Left lung (tissue), 10 donors: ENCODE measurements around the gene SIL1. TPM values are rescaled to one million over a fixed set of nuclear protein-coding genes. Genes with fewer than 3 reads are reported as not detected.

Experiments
- ATAC-seq: fragments of 200-7000 bp; cut with Tn5 transposase; one replicate; pipeline ENCODE4 v1.9.1; 2020; ENCODE audit warnings: moderate library complexity
- DNase-seq, 4 donors: peaks; one replicate each; pipeline ENCODE4 v3.0.0-alpha.2; 2013 to 2020
- H3K27ac ChIP-seq, 2 donors: fragments of 200-600 bp; sonication (generic) in 1 of 2; one replicate each; pipeline versions ENCODE4 v1.5.0 to v1.8.0; 2020 to 2021
- H3K27me3 ChIP-seq, 2 donors: fragments of 200-600 bp; sonication (generic) in 1 of 2; one replicate each; pipeline versions ENCODE4 v1.5.0 to v1.8.0; 2020 to 2021
- H3K36me3 ChIP-seq, 2 donors: fragments of 200-600 bp; sonication (generic) in 1 of 2; one replicate each; pipeline versions ENCODE4 v1.5.0 to v1.8.0; 2020 to 2021
- H3K4me1 ChIP-seq, 2 donors: fragments of 200-600 bp; one replicate each; pipeline ENCODE4 v1.8.0; 2021
- H3K4me3 ChIP-seq, 2 donors: fragments of 200-600 bp; sonication (generic) in 1 of 2; one replicate each; pipeline versions ENCODE4 v1.5.0 to v1.8.0; 2020 to 2021; ENCODE audit warnings: mild to moderate bottlenecking in 1 of 2
- H3K9me3 ChIP-seq, 2 donors: fragments of 200-600 bp; sonication (generic) in 1 of 2; one replicate each; pipeline versions ENCODE4 v1.5.0 to v1.8.0; 2020 to 2021
- CTCF ChIP-seq, 2 donors: fragments of 200-600 bp; sonication (generic) in 1 of 2; IDR thresholded peaks; one replicate each; pipeline versions ENCODE4 v1.5.0 to v1.8.0; 2021; ENCODE audit warnings: antibody characterized with exemption in 2 of 2
- intact Hi-C, 2 donors: fragments of 100-400 bp; cut with DNase I; formaldehyde crosslinking; loops; one replicate each; pipeline versions ENCODE4 v1.11.2 to v1.14.2; 2022
- polyA plus RNA-seq, 6 donors: library from polyadenylated mRNA; unstranded; fragments of 120-200 nt; gene quantifications; one replicate each; pipeline ENCODE4 v1.2.1, GENCODE V29; 2013; ENCODE audit not compliant: insufficient read length in 6 of 6
- total RNA-seq, 2 donors: library from RNA; stranded (reverse); fragmentation: NEBNext Ultra II Directional; extraction: Animal tissue kit (Norgen Biotek cat#: 25700); gene quantifications; one replicate each; pipeline ENCODE4 v1.2.1, GENCODE V29; 2021
- donor health status: DM: no; HTN: yes; CAD: no.
- donor health status: DM: no; HTN: no; CAD: no.

Gene SIL1
- total and polyA plus RNA-seq, 8 donors = 28.8 to 71.7 (median 37.3) TPM

GRCh38 chr5:138951986-138952735 lies 246.0 kb downstream of the SIL1 start:
- DNase-seq = peak in 1 of 4 donors; percentile 14
- Histone ChIP-seq H3K27ac (peak overlapping the region; percentile 40 to 63), H3K4me1 (peaks cover 22 to 27% of the 10 kb centered on the region in 2 donors)

GRCh38 chr5:138951091-138951985 lies 246.8 kb downstream of the SIL1 start:
- Histone ChIP-seq H3K27ac (no peak overlapping the region), H3K27me3 (no peaks in the 10 kb centered on the region), H3K4me3 (no peak overlapping the region), H3K36me3 (peaks cover 0 to 17% of the 10 kb centered on the region in 2 donors), H3K9me3 (no peaks in the 10 kb centered on the region), H3K4me1 (peaks cover 22 to 27% of the 10 kb centered on the region in 2 donors)
- DNase-seq (no peak), ATAC-seq (no peak)
- intact Hi-C loops = no loop called here
- no peak for TF ChIP-seq CTCF (IDR thresholded peaks at IDR 0.05)

More at GRCh38 chr5:138951986-138952735, 246.0 kb downstream of the SIL1 start:
- H3K4me3 ChIP-seq = no peak overlapping the region
- ATAC-seq = no peak
- H3K9me3 ChIP-seq = no peaks in the 10 kb centered on the region
- intact Hi-C loops = no loop called here
- H3K36me3 ChIP-seq = peaks cover 0 to 9% of the 10 kb centered on the region in 2 donors
- no peak for TF ChIP-seq CTCF (IDR thresholded peaks at IDR 0.05)
- H3K27me3 ChIP-seq = no peaks in the 10 kb centered on the region

DNA sequence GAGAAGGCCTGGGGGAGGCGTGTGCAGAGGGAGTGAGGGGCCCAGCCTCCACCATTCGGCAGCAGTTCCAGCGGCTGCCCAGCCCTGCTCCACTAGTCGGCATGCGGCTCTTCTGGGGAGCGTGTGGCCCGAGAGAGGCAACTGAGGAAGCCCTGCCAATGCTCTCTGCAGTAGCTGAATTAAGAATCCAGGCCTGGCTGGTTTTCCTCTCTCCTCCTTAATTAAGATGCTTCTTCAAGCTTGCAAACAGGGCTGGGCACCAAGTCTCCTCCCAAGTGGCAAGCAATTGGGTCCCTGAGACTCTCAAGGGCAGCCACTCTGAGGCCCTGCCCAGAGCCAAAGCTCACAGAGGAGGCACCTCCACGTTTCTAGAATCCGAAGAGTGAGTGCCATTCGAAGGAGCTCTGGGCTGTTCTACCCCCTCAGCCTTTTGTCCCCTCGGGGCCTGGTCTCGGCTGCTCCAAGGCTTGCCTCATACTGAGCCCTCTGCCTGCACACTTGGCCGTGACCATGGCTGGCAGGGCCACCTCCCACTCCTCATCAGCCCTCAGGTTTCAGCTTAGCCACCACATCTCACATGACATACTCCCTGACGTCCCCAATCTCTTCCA lies 247.6 kb downstream of the SIL1 start:
- intact Hi-C loops = no loop called here
- H3K4me1 ChIP-seq = peaks cover 22 to 27% of the 10 kb centered on the region in 2 donors
- H3K4me3 ChIP-seq = no peak overlapping the region
- peak in 2 of 4 donors; percentile 46 to 74 for DNase-seq
- H3K27me3 ChIP-seq = no peaks in the 10 kb centered on the region
- H3K9me3 ChIP-seq = no peaks in the 10 kb centered on the region
- peaks cover 0 to 25% of the 10 kb centered on the region in 2 donors for H3K36me3 ChIP-seq
- ATAC-seq = peak; percentile 78
- no peak overlapping the region for H3K27ac ChIP-seq
- TF ChIP-seq CTCF (IDR thresholded peaks at IDR 0.05) = no peak

GRCh38 chr5:138949988-138950387 lies 248.2 kb downstream of the SIL1 start:
- H3K27ac ChIP-seq = no peak overlapping the region
- no peak overlapping the region for H3K4me3 ChIP-seq
- DNase-seq (peak in 1 of 4 donors; percentile 57), ATAC-seq (no peak)
- no peaks in the 10 kb centered on the region for H3K9me3 ChIP-seq
- intact Hi-C loops = no loop called here
- H3K4me1 ChIP-seq = peaks cover 20 to 26% of the 10 kb centered on the region in 2 donors
- H3K27me3 ChIP-seq = no peaks in the 10 kb centered on the region
- TF ChIP-seq CTCF (IDR thresholded peaks at IDR 0.05) = no peak
- peaks cover 0 to 25% of the 10 kb centered on the region in 2 donors for H3K36me3 ChIP-seq
